Gastrocnemius medialis (tissue), 4 donors: Measurements from ENCODE around the gene INS.

Source experiments
- POLR2A ChIP-seq, 2 donors: fragments of 450-650 bp; IDR thresholded peaks; one replicate each; pipeline ENCODE4 v1.6.1; 2017; ENCODE audit warnings: antibody characterized with exemption in 2 of 2, mild to moderate bottlenecking in 2 of 2, moderate library complexity in 2 of 2
- TF ChIP-seq, protein P1 (sequence below), 5 experiments: fragments of 450-650 bp in 3 of 5; fragments of 200-600 bp in 2 of 5; sonication (generic) in 2 of 5; IDR thresholded peaks in 4 of 5; conservative IDR thresholded peaks in 1 of 5; 1 replicate in 4 of 5; 2 replicates in 1 of 5; pipeline ENCODE4 v1.5.1; 2016 to 2019; ENCODE audit warnings: antibody characterized with exemption in 5 of 5, mild to moderate bottlenecking in 3 of 5, moderate library complexity in 3 of 5

DNA sequence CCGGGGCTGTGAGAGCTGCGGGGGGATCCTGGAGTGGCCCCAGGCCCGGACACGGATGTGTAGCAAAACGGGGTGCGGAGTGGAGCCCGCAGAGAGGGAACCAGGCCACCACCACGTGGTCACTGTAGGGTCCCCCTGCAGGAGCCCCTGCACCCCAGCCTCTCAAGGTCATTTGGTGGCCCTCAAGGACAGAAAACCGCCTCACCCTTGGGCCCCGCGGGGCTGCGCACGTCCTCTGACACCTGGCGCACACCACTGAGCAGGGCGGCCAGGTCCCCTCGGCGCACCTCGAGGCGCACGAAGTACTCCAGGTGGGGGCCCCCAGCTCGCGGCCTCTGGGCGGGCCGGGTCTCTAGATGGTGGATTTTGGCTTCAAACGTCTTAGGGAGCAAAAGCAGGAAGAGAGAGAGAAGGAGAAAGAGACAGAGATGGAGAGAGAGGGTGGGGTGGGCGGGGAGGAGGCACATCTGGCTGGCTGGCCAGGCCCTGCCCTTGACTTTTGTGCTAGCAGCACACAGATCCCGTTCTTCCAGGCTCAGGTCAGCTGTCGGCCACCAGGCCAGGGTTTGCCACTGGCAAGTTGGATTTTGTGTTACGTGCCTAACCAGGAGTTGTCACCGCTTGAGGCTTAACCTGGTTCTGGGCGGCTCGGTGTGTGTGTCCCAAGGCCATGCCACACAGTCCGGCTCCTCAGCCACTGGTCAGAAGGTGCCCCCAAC is 7.4 kb upstream of the INS start:
- TF ChIP-seq, protein P1, sequence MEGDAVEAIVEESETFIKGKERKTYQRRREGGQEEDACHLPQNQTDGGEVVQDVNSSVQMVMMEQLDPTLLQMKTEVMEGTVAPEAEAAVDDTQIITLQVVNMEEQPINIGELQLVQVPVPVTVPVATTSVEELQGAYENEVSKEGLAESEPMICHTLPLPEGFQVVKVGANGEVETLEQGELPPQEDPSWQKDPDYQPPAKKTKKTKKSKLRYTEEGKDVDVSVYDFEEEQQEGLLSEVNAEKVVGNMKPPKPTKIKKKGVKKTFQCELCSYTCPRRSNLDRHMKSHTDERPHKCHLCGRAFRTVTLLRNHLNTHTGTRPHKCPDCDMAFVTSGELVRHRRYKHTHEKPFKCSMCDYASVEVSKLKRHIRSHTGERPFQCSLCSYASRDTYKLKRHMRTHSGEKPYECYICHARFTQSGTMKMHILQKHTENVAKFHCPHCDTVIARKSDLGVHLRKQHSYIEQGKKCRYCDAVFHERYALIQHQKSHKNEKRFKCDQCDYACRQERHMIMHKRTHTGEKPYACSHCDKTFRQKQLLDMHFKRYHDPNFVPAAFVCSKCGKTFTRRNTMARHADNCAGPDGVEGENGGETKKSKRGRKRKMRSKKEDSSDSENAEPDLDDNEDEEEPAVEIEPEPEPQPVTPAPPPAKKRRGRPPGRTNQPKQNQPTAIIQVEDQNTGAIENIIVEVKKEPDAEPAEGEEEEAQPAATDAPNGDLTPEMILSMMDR (IDR thresholded peaks at IDR 0.05 in 4 of 5, conservative IDR thresholded peaks at IDR 0.05 in 1 of 5): no peak
- no peak for TF ChIP-seq POLR2A (IDR thresholded peaks at IDR 0.05)
